GM10266 (cell line): ENCODE results near the gene TP63.

Source experiments
- DNase-seq: peaks from one replicate; pipeline ENCODE4 v3.0.0; 2012; ENCODE audit errors: extremely low spot score
- CTCF ChIP-seq: IDR thresholded peaks from 2 replicates; pipeline ENCODE4 v1.5.1; 2012; ENCODE audit warnings: mild to moderate bottlenecking, low read depth; ENCODE audit not compliant: control insufficient read depth, insufficient read depth; ENCODE audit errors: missing control alignments

TP63 gene

GRCh38 chr3:189735913-189736312 is 104.7 kb downstream of the TP63 start:
- no peak for TF ChIP-seq CTCF
- DNase-seq, result no peak

GRCh38 chr3:189737071-189737470 is 105.9 kb downstream of the TP63 start:
- no peak for DNase-seq
- no peak for TF ChIP-seq CTCF

GRCh38 chr3:189737619-189738018 is 106.4 kb downstream of the TP63 start:
- DNase-seq, result no peak
- no peak for TF ChIP-seq CTCF

- TF ChIP-seq CTCF, result no peak
- no peak for DNase-seq
These were observed 108.2 kb downstream of the TP63 start for GRCh38 chr3:189739378-189739777.

GRCh38 chr3:189740156-189740555 is 109.0 kb downstream of the TP63 start:
- TF ChIP-seq CTCF, result no peak
- DNase-seq, result no peak

GRCh38 chr3:189744235-189744634 is 113.0 kb downstream of the TP63 start:
- DNase-seq, result no peak
- no peak for TF ChIP-seq CTCF

- no peak for DNase-seq
- no peak for TF ChIP-seq CTCF
These were observed 114.4 kb downstream of the TP63 start for GRCh38 chr3:189745622-189746021.
